Stimulated activated CD8-positive, alpha-beta memory T cell treated with anti-CD3 and anti-CD28 coated beads, Interleukin-15, amount 100 ng/mL, for 48 hours (primary cell): Measurements from ENCODE around the gene TBC1D23.
"Not testable (repeated sequence)": the region's sequence is repeated elsewhere in the genome, so short reads cannot be mapped to it uniquely, and the experiment has no call there.

Experiments
- DNase-seq, 2 donors: peaks; one replicate each; pipeline ENCODE4 v3.0.0-alpha.2; 2020; ENCODE audit warnings: low read depth in 2 of 2

Gene TBC1D23

GRCh38 chr3:100256731-100257151, 4.1 kb upstream of the TBC1D23 start:
- no peak for DNase-seq

- DNase-seq, result no peak
Measured at GRCh38 chr3:100257586-100257985, 3.2 kb upstream of the TBC1D23 start.

GRCh38 chr3:100260081-100260684, 609 bp upstream of the TBC1D23 start:
- no peak for DNase-seq

- DNase-seq, result no peak
Measured at GRCh38 chr3:100261485-100261903, 702 bp downstream of the TBC1D23 start.

GRCh38 chr3:100262925-100263324, 2.1 kb downstream of the TBC1D23 start:
- not testable (repeated sequence) for DNase-seq

- DNase-seq, result no peak
Measured at GRCh38 chr3:100263583-100263982, 2.8 kb downstream of the TBC1D23 start.

- no peak for DNase-seq
Measured at GRCh38 chr3:100264242-100264641, 3.5 kb downstream of the TBC1D23 start.

GRCh38 chr3:100265016-100265415, 4.2 kb downstream of the TBC1D23 start:
- no peak for DNase-seq

GRCh38 chr3:100266531-100266930, 5.7 kb downstream of the TBC1D23 start:
- DNase-seq, result no peak

GRCh38 chr3:100268156-100268555, 7.4 kb downstream of the TBC1D23 start:
- no peak for DNase-seq

- DNase-seq, result no peak
Measured at GRCh38 chr3:100269001-100269400, 8.2 kb downstream of the TBC1D23 start.

GRCh38 chr3:100269410-100270214, 8.8 kb downstream of the TBC1D23 start:
- DNase-seq, result no peak

GRCh38 chr3:100270215-100270583, 9.4 kb downstream of the TBC1D23 start:
- DNase-seq, result no peak

GRCh38 chr3:100271522-100271921, 10.7 kb downstream of the TBC1D23 start:
- DNase-seq, result no peak

GRCh38 chr3:100272797-100273611, 12.2 kb downstream of the TBC1D23 start:
- not testable (repeated sequence) for DNase-seq

GRCh38 chr3:100274361-100274760, 13.6 kb downstream of the TBC1D23 start:
- DNase-seq, result no peak

GRCh38 chr3:100277255-100277800, 16.5 kb downstream of the TBC1D23 start:
- no peak for DNase-seq

GRCh38 chr3:100278910-100279309, 18.1 kb downstream of the TBC1D23 start:
- DNase-seq, result no peak

- no peak for DNase-seq
Measured at GRCh38 chr3:100288288-100288894, 27.6 kb downstream of the TBC1D23 start.

- no peak for DNase-seq
Measured at GRCh38 chr3:100289339-100289738, 28.5 kb downstream of the TBC1D23 start.

- no peak for DNase-seq
Measured at GRCh38 chr3:100295089-100295488, 34.3 kb downstream of the TBC1D23 start.

- no peak for DNase-seq
Measured at GRCh38 chr3:100297784-100298183, 37.0 kb downstream of the TBC1D23 start.
